SK-N-SH (cell line): ENCODE results near the gene BMF. TPM values are rescaled to one million over a fixed set of nuclear protein-coding genes. Genes with fewer than 3 reads are reported as not detected.

Experiments used
- CTCF ChIA-PET: fragments of 300-600, 350-600 bp; formaldehyde crosslinking; extraction: SDS; loops from one replicate; lab custom pipeline; 2021; lab: Yijun Ruan, JAX
- POLR2A ChIA-PET: fragments of 350-600 bp; sonication (Branson Sonifier 250); formaldehyde crosslinking; extraction: SDS; loops from one replicate; lab custom pipeline; 2020; ENCODE audit warnings: antibody characterized with exemption, inconsistent platforms; lab: Yijun Ruan, JAX
- DNase-seq: peaks from one replicate; pipeline ENCODE4 v3.0.0; 2012
- H2AFZ ChIP-seq: fragments of 200-600 bp; sonication (generic); 2 replicates; pipeline ENCODE4 v1.8.1; 2016; ENCODE audit warnings: antibody characterized with exemption, mild to moderate bottlenecking, low read depth
- H3F3A ChIP-seq: fragments of 200-600 bp; sonication (generic); replicated peaks from 2 replicates; pipeline ENCODE3; 2016; ENCODE audit warnings: antibody characterized with exemption, mild to moderate bottlenecking; ENCODE audit not compliant: insufficient read depth
- H3K27ac ChIP-seq, 2 experiments: fragments of 200-500 bp in 1 of 2; fragments of 200-600 bp in 1 of 2; sonication (Bioruptor generic) in 1 of 2; sonication (generic), shearing (Covaris generic) in 1 of 2; 2 replicates each; pipeline versions ENCODE4 v1.5.1 to v1.6.1; 2014 to 2016; ENCODE audit warnings: low read depth in 2 of 2, inconsistent platforms in 1 of 2, low read length in 1 of 2, mild to moderate bottlenecking in 1 of 2, mixed read lengths in 1 of 2
- H3K27me3 ChIP-seq: fragments of 200-600 bp; sonication (generic), shearing (Covaris generic); 2 replicates; pipeline ENCODE4 v1.6.1; 2016; ENCODE audit warnings: mixed run types; ENCODE audit not compliant: insufficient read depth
- H3K36me3 ChIP-seq, 2 experiments: fragments of 200-500 bp in 1 of 2; fragments of 200-600 bp in 1 of 2; sonication (Bioruptor generic) in 1 of 2; sonication (generic) in 1 of 2; replicated peaks in 1 of 2; 2 replicates each; pipeline versions ENCODE3 to v1.5.1; 2014 to 2016; ENCODE audit warnings: low read length in 1 of 2, mild to moderate bottlenecking in 1 of 2; ENCODE audit not compliant: insufficient read depth in 2 of 2, control insufficient read depth in 1 of 2
- H3K4me1 ChIP-seq, 2 experiments: fragments of 200-500 bp in 1 of 2; fragments of 200-600 bp in 1 of 2; sonication (Bioruptor generic) in 1 of 2; sonication (generic), shearing (Covaris generic) in 1 of 2; 2 replicates each; pipeline versions ENCODE4 v1.5.1 to v1.6.1; 2014 to 2016; ENCODE audit warnings: low read depth in 1 of 2, low read length in 1 of 2, mixed run types in 1 of 2; ENCODE audit not compliant: insufficient read depth in 2 of 2, control insufficient read depth in 1 of 2
- H3K4me2 ChIP-seq: fragments of 200-600 bp; sonication (generic), shearing (Covaris generic); 2 replicates; pipeline ENCODE4 v1.6.1; 2017; ENCODE audit warnings: mixed run types
- H3K4me3 ChIP-seq, 2 experiments: fragments of 200-500 bp in 1 of 2; fragments of 200-600 bp in 1 of 2; sonication (Bioruptor generic) in 1 of 2; sonication (generic), shearing (Covaris generic) in 1 of 2; 2 replicates each; pipeline versions ENCODE4 v1.5.1 to v1.8.1; 2014 to 2016; ENCODE audit warnings: low read depth in 2 of 2, inconsistent platforms in 1 of 2, low read length in 1 of 2, mild to moderate bottlenecking in 1 of 2, mixed read lengths in 1 of 2, moderate library complexity in 1 of 2
- H3K79me2 ChIP-seq: fragments of 200-600 bp; sonication (generic); 2 replicates; pipeline ENCODE4 v1.8.1; 2017; ENCODE audit warnings: mild to moderate bottlenecking; ENCODE audit not compliant: insufficient read depth
- H3K9ac ChIP-seq: fragments of 200-600 bp; sonication (generic); 2 replicates; pipeline ENCODE4 v1.6.1; 2017; ENCODE audit warnings: mixed run types
- H3K9me2 ChIP-seq: fragments of 200-600 bp; sonication (generic); 2 replicates; pipeline ENCODE4 v1.6.1; 2017; ENCODE audit warnings: mixed run types
- H3K9me3 ChIP-seq: fragments of 200-600 bp; sonication (generic); 2 replicates; pipeline ENCODE4 v1.6.1; 2017; ENCODE audit warnings: mixed run types, mild to moderate bottlenecking, moderate library complexity
- H4K20me1 ChIP-seq: fragments of 200-600 bp; sonication (generic); 2 replicates; pipeline ENCODE4 v1.6.1; 2017; ENCODE audit warnings: mild to moderate bottlenecking, mixed run types; ENCODE audit not compliant: insufficient read depth
- CHD2 ChIP-seq: fragments of 150-350 bp; IDR thresholded peaks from 2 replicates; pipeline ENCODE4 v1.6.1; 2018; ENCODE audit warnings: low read length; ENCODE audit not compliant: partially characterized antibody
- CTCF ChIP-seq: fragments of 200-600 bp; sonication (generic); IDR thresholded peaks from 2 replicates; pipeline ENCODE4 v1.6.1; 2017; ENCODE audit warnings: antibody characterized with exemption, mild to moderate bottlenecking, moderate library complexity
- EZH2phosphoT487 ChIP-seq: fragments of 200-600 bp; sonication (generic); IDR thresholded peaks from 2 replicates; pipeline ENCODE4 v1.6.1; 2017; ENCODE audit warnings: low read depth, mixed run types, mild to moderate bottlenecking, antibody characterized with exemption, moderate library complexity, borderline replicate concordance
- FOXM1 ChIP-seq: IDR thresholded peaks from 2 replicates; pipeline ENCODE4 v1.4.0; 2012; ENCODE audit warnings: low read depth, mild to moderate bottlenecking
- GATA2 ChIP-seq: sonication (generic); formaldehyde crosslinking; IDR thresholded peaks from 2 replicates; pipeline ENCODE4 v1.5.0; 2020; ENCODE audit warnings: mild to moderate bottlenecking, missing genetic modification reagents
- JUND ChIP-seq: IDR thresholded peaks from 2 replicates; pipeline ENCODE4 v1.4.0; 2012
- MAX ChIP-seq: IDR thresholded peaks from 2 replicates; pipeline ENCODE4 v1.4.0; 2012; ENCODE audit warnings: low read depth
- MXI1 ChIP-seq: IDR thresholded peaks from 2 replicates; pipeline ENCODE4 v1.6.1; 2012; ENCODE audit warnings: mild to moderate bottlenecking, low read depth, low read length, improper control_type of control experiment
- PBX3 ChIP-seq: IDR thresholded peaks from 2 replicates; pipeline ENCODE4; 2012
- RCOR1 ChIP-seq: fragments of 150-350 bp; IDR thresholded peaks from 2 replicates; pipeline ENCODE4 v1.6.1; 2017; ENCODE audit warnings: antibody characterized with exemption, low read length
- REST ChIP-seq: IDR thresholded peaks from 2 replicates; pipeline ENCODE4 v1.6.1; 2012; ENCODE audit warnings: mild to moderate bottlenecking, low read depth, low read length, moderate library complexity
- TCF12 ChIP-seq: IDR thresholded peaks from 2 replicates; pipeline ENCODE4 v1.4.0; 2012
- TEAD4 ChIP-seq: IDR thresholded peaks from 2 replicates; pipeline ENCODE4 v1.4.0; 2012; ENCODE audit warnings: mild to moderate bottlenecking, borderline replicate concordance; ENCODE audit not compliant: insufficient read depth
- USF1 ChIP-seq: IDR thresholded peaks from 2 replicates; pipeline ENCODE4 v1.4.0; 2012; ENCODE audit warnings: low read depth, borderline replicate concordance
- WGBS: methylation state at CpG from one replicate; pipeline ENCODE4 v1.1.6; 2017; ENCODE audit warnings: low lambda C conversion rate; 5-methylcytosine and 5-hydroxymethylcytosine counted together
- polyA plus RNA-seq, 3 experiments: library from polyadenylated mRNA; depleted of rRNA; stranded (reverse); fragments of >200 nt; gene quantifications; 2 replicates each; pipeline ENCODE4 v1.2.3, GENCODE V29; 2012

The BMF gene
- polyA plus RNA-seq, 1 of the 3 experiments (the other 2 are of a cell fraction), result 0.72 TPM

- no peak for DNase-seq
- CTCF ChIA-PET, result no interaction called here
- Histone ChIP-seq H3K9me3 (no peaks in the 10 kb centered on the region), H3K9me2 (no peaks in the 10 kb centered on the region), H3K79me2 (no peaks in the 10 kb centered on the region), H3K4me2 (no peak overlapping the region), H3K4me1 (peaks cover 4 to 5% of the 10 kb centered on the region in 2 experiments; a peak in 1 of 4 replicates), H3K36me3 (no peaks in the 10 kb centered on the region), H3K4me3 (no peak overlapping the region), H3F3A (peaks cover 4% of the 10 kb centered on the region), H3K9ac (no peak overlapping the region), H4K20me1 (no peaks in the 10 kb centered on the region), H3K27ac (no peak overlapping the region), H3K27me3 (no peaks in the 10 kb centered on the region), H2AFZ (no peak overlapping the region)
- 84% methylated on average over 6 of the region's 6 CpGs for WGBS
- POLR2A ChIA-PET, result no interaction called here
- TF ChIP-seq MAX, result no peak
- no peak for TF ChIP-seq PBX3
- no peak for TF ChIP-seq GATA2 (CRISPR knock-in tag)
- TF ChIP-seq MXI1, result no peak
- TF ChIP-seq CTCF, result no peak
- no peak for TF ChIP-seq JUND
- no peak for TF ChIP-seq FOXM1
- TF ChIP-seq RCOR1, result no peak
- TF ChIP-seq TEAD4, result no peak
- TF ChIP-seq EZH2phosphoT487, result no peak
- TF ChIP-seq TCF12, result no peak
- no peak for TF ChIP-seq CHD2
- no peak for TF ChIP-seq USF1
- no peak for TF ChIP-seq REST
These were observed 42.8 kb upstream of the BMF start for GRCh38 chr15:40151499-40151898.
